Gastroesophageal sphincter (tissue), 4 donors: ENCODE measurements around the gene CALU. TPM values are rescaled to one million over a fixed set of nuclear protein-coding genes. Genes with fewer than 3 reads are reported as not detected.

Experiments used
- ATAC-seq: fragments of 150-250 bp; one replicate; pipeline ENCODE4 v1.9.1; 2016; ENCODE audit warnings: mild to moderate bottlenecking, moderate library complexity
- H3K27ac ChIP-seq, 4 donors: fragments of 200-600 bp; sonication (generic) in 3 of 4; 1 replicate in 3 of 4; 2 replicates in 1 of 4; pipeline ENCODE4 v1.5.1; 2016 to 2019
- H3K27me3 ChIP-seq: fragments of 200-600 bp; sonication (generic); one replicate; pipeline ENCODE4 v1.5.1; 2019
- H3K36me3 ChIP-seq, 2 donors: fragments of 200-600 bp; sonication (generic); one replicate each; pipeline ENCODE4 v1.5.1; 2019; ENCODE audit warnings: control low read depth in 1 of 2
- H3K4me1 ChIP-seq, 3 donors: fragments of 200-600 bp; sonication (generic); 1 replicate in 2 of 3; 2 replicates in 1 of 3; pipeline ENCODE4 v1.5.1; 2016 to 2019; ENCODE audit warnings: control low read depth in 2 of 3
- H3K4me3 ChIP-seq, 2 donors: fragments of 200-600 bp; sonication (generic); one replicate each; pipeline ENCODE4 v1.5.1; 2019; ENCODE audit warnings: mild to moderate bottlenecking in 1 of 2, moderate library complexity in 1 of 2
- H3K9me3 ChIP-seq, 3 donors: fragments of 200-600 bp; sonication (generic); one replicate each; pipeline ENCODE4 v1.5.1; 2017 to 2019; ENCODE audit warnings: control low read depth in 2 of 3
- CTCF ChIP-seq, 4 experiments: fragments of 200-600 bp in 2 of 4; fragments of 450-650 bp in 2 of 4; sonication (generic) in 1 of 4; IDR thresholded peaks; one replicate each; pipeline ENCODE4 v1.5.1; 2017 to 2019; ENCODE audit warnings: antibody characterized with exemption in 4 of 4, mild to moderate bottlenecking in 2 of 4, moderate library complexity in 2 of 4
- EP300 ChIP-seq: sonication (generic); formaldehyde crosslinking; IDR thresholded peaks from one replicate; pipeline ENCODE4 v1.6.1; 2017; ENCODE audit warnings: antibody characterized with exemption, mild to moderate bottlenecking
- POLR2A ChIP-seq, 2 donors: fragments of 450-650 bp; IDR thresholded peaks; one replicate each; pipeline ENCODE4 v1.6.1; 2017; ENCODE audit warnings: antibody characterized with exemption in 2 of 2, mild to moderate bottlenecking in 2 of 2, moderate library complexity in 1 of 2
- POLR2AphosphoS5 ChIP-seq: sonication (generic); formaldehyde crosslinking; IDR thresholded peaks from one replicate; pipeline ENCODE4 v1.6.1; 2017; ENCODE audit warnings: antibody characterized with exemption
- WGBS, 2 donors: methylation state at CpG; one replicate each; pipeline ENCODE4 v1.1.5; 2018; ENCODE audit warnings: low coverage in 1 of 2; 5-methylcytosine and 5-hydroxymethylcytosine counted together
- small RNA-seq, 4 donors: library from RNA; depleted of rRNA; stranded (forward); fragments of <200 nt; gene quantifications; one replicate each; pipeline ENCODE3, GENCODE V24; 2016
- total RNA-seq, 4 donors: library from RNA; depleted of rRNA; stranded (reverse); fragments of >200 nt; gene quantifications; one replicate each; pipeline ENCODE4 v1.1.0, GENCODE V29; 2016

The CALU gene
- total RNA-seq, 4 donors from 2014 or later: 146 to 274 (median 235) TPM

- Histone ChIP-seq H3K4me3 (no peak overlapping the region), H3K9me3 (no peaks in the 10 kb centered on the region), H3K27ac (no peak overlapping the region), H3K36me3 (peaks cover 0 to 32% of the 10 kb centered on the region in 2 donors), H3K27me3 (no peaks in the 10 kb centered on the region), H3K4me1 (no peaks in the 10 kb centered on the region)
- WGBS, 2 donors: 48 to 82% methylated on average over 3 to 5 of the region's 11 CpGs
- no peak for TF ChIP-seq CTCF (IDR thresholded peaks at IDR 0.05)
- TF ChIP-seq POLR2A (IDR thresholded peaks at IDR 0.05): no peak
- no peak for TF ChIP-seq POLR2AphosphoS5
- no peak for TF ChIP-seq EP300
- ATAC-seq: peak; percentile 43
Measured at GRCh38 chr7:128812514-128813168, 73.5 kb downstream of the CALU start.

- no peaks in the 10 kb centered on the region for H3K9me3 ChIP-seq
- no peak overlapping the region for H3K27ac ChIP-seq
- TF ChIP-seq EP300 (no peak), CTCF (IDR thresholded peaks at IDR 0.05) (no peak), POLR2A (IDR thresholded peaks at IDR 0.05) (no peak), POLR2AphosphoS5 (no peak)
- H3K4me1 ChIP-seq: no peaks in the 10 kb centered on the region
- H3K27me3 ChIP-seq: no peaks in the 10 kb centered on the region
- ATAC-seq: no peak
- 40 to 86% methylated on average over 1 to 4 of the region's 6 CpGs for WGBS, 2 donors
- peaks cover 0 to 14% of the 10 kb centered on the region in 2 donors for H3K36me3 ChIP-seq
- H3K4me3 ChIP-seq: no peak overlapping the region
Measured at GRCh38 chr7:128814499-128814898, 75.3 kb downstream of the CALU start.

GRCh38 chr7:128815289-128815942, 76.3 kb downstream of the CALU start:
- Histone ChIP-seq H3K36me3 (peaks cover 0 to 5% of the 10 kb centered on the region in 2 donors), H3K4me3 (no peak overlapping the region), H3K9me3 (no peaks in the 10 kb centered on the region), H3K4me1 (no peaks in the 10 kb centered on the region), H3K27me3 (no peaks in the 10 kb centered on the region), H3K27ac (no peak overlapping the region)
- no peak for TF ChIP-seq POLR2A (IDR thresholded peaks at IDR 0.05)
- ATAC-seq: no peak
- WGBS, 2 donors: 76 to 97% methylated on average over 5 of the region's 7 CpGs

GRCh38 chr7:128818694-128819093, 79.5 kb downstream of the CALU start:
- H3K9me3 ChIP-seq: no peaks in the 10 kb centered on the region
- H3K36me3 ChIP-seq: no peaks in the 10 kb centered on the region
- H3K27me3 ChIP-seq: no peaks in the 10 kb centered on the region
- H3K4me3 ChIP-seq: no peak overlapping the region
- TF ChIP-seq CTCF (IDR thresholded peaks at IDR 0.05) (no peak), EP300 (no peak), POLR2AphosphoS5 (no peak), POLR2A (IDR thresholded peaks at IDR 0.05) (no peak)
- 64 to 71% methylated on average over 2 of the region's 3 CpGs for WGBS, 2 donors
- H3K4me1 ChIP-seq: no peaks in the 10 kb centered on the region
- no peak overlapping the region for H3K27ac ChIP-seq
- no peak for ATAC-seq

Small RNAs within 50 kb of the gene (small RNA-seq; reads per million reads assigned to genes)
- gene RN7SL81P (0 reads per million in 4 donors), gene RNA5SP242 (21.7 to 51.0 (median 40.2) reads per million in 4 donors), gene RNA5SP243 (0.09 to 3.3 (median 1.1) reads per million in 4 donors)

Other genes starting within 250 kb of the CALU start
- gene GARIN1A, start 67.1 kb upstream of the CALU start, total RNA-seq: 1 to 10 TPM in 3 of 4 donors, under 1 TPM in 1; 0.25 to 1.5 (median 1.3) TPM
- not detected for gene OPN1SW, start 36.4 kb downstream of the CALU start, total RNA-seq
- 10 to 100 TPM; 14.5 to 46.9 (median 21.5) TPM for gene CCDC136, start 52.6 kb downstream of the CALU start, total RNA-seq
- gene FLNC, start 91.0 kb downstream of the CALU start, total RNA-seq: 1,000 to 10,000 TPM in 1 of 4 donors, 100 to 1,000 TPM in 3; 308 to 1,162 (median 401) TPM
- 100 to 1,000 TPM in 1 of 4 donors, 10 to 100 TPM in 3; 67.7 to 101 (median 84.5) TPM for gene ATP6V1F, start 123.5 kb downstream of the CALU start, total RNA-seq
- under 1 TPM in 2 of 4 donors, not detected in 2; 0.31 to 0.67 TPM for gene KCP, start 171.3 kb downstream of the CALU start, total RNA-seq
- 10 to 100 TPM in 1 of 4 donors, 1 to 10 TPM in 3; 6.6 to 10.1 (median 8.2) TPM for gene IRF5, start 198.6 kb downstream of the CALU start, total RNA-seq